T-helper 1 cell treated with Interleukin-12 subunit alpha and Interleukin-12 subunit beta and Interleukin-4 antibody, amounts not matched to agents 30 μg/mL and 1 μg/mL, for 36 hours (primary cell): ENCODE results near the gene FAM171A1.
"Not testable (repeated sequence)": the region's sequence is repeated elsewhere in the genome, so short reads cannot be mapped to it uniquely, and the experiment has no call there.

Experiments
- H3K27ac Mint-ChIP-seq: one replicate; pipeline ENCODE4 v1.8.0; 2021; ENCODE audit warnings: mild to moderate bottlenecking, mixed read lengths
- H3K27me3 Mint-ChIP-seq: one replicate; pipeline ENCODE4 v1.8.0; 2021; ENCODE audit warnings: low read depth, mixed read lengths
- H3K36me3 Mint-ChIP-seq: one replicate; pipeline ENCODE4 v1.8.0; 2021; ENCODE audit warnings: low read depth, mixed read lengths
- H3K4me1 Mint-ChIP-seq: one replicate; pipeline ENCODE4 v1.8.0; 2021; ENCODE audit warnings: low read depth, mixed read lengths
- H3K4me3 Mint-ChIP-seq: one replicate; pipeline ENCODE4 v1.8.0; 2021; ENCODE audit warnings: mild to moderate bottlenecking, moderate library complexity, mixed read lengths
- H3K9me3 Mint-ChIP-seq: one replicate; pipeline ENCODE4 v1.8.0; 2021; ENCODE audit warnings: mixed read lengths

The FAM171A1 gene

GRCh38 chr10:15208221-15208620 lies 162.9 kb downstream of the FAM171A1 start:
- peaks cover 10% of the 10 kb centered on the region for H3K36me3 Mint-ChIP-seq
- H3K9me3 Mint-ChIP-seq = no peaks in the 10 kb centered on the region
- H3K4me1 Mint-ChIP-seq = peaks cover 51% of the 10 kb centered on the region
- peak overlapping the region; percentile 86 for H3K27ac Mint-ChIP-seq
- peak overlapping the region; percentile 71 for H3K4me3 Mint-ChIP-seq
- H3K27me3 Mint-ChIP-seq = no peaks in the 10 kb centered on the region

- H3K36me3 Mint-ChIP-seq, H3K4me3 Mint-ChIP-seq, H3K27me3 Mint-ChIP-seq, H3K9me3 Mint-ChIP-seq: not testable (repeated sequence)
- Mint-ChIP-seq H3K4me1 (peaks cover 57% of the 10 kb centered on the region), H3K27ac (peak overlapping the region; percentile 18)
Observed at GRCh38 chr10:15207410-15207809, 163.7 kb downstream of the FAM171A1 start.

DNA sequence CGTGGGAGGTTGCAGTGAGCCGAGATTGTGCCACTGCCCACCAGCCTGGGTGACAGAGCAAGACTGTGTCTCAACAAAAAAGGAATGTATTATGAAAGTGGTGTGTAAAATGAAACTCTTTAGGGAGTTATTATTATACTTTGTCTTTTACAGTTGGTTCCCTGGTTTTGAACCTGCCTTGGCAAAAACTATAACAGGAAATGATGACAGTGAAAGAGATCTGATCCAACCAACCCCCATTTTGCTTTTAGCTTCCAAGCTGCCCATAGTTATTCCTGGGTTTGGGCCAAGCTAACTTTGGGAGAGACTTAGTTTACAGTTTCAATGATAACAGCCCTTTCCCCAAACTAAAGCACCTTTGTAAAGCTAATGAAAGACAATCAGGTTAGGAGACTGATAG lies 168.4 kb downstream of the FAM171A1 start:
- peaks cover 29% of the 10 kb centered on the region for H3K4me1 Mint-ChIP-seq
- no peak overlapping the region for H3K27ac Mint-ChIP-seq
- peaks cover 6% of the 10 kb centered on the region for H3K36me3 Mint-ChIP-seq

DNA sequence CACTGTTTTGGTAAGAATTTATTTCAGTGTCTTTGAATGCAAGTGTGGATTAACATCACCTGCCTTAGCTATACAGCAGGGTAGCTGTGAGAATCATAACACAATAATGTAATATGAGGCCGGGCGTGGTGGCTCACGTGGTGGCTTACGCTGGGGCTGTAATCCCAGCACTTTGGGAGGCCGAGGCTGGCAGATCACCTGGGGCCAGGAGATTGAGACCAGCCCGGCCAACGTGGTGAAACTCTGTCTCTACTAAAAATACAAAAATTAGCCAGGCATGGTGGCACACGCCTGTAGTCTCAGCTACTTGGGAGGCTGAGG lies 168.8 kb downstream of the FAM171A1 start:
- H3K27ac Mint-ChIP-seq, H3K9me3 Mint-ChIP-seq: not testable (repeated sequence)
- peaks cover 29% of the 10 kb centered on the region for H3K4me1 Mint-ChIP-seq

More for the DNA sequence above, 168.4 kb downstream of the FAM171A1 start:
- Mint-ChIP-seq H3K27me3 (peaks cover 5% of the 10 kb centered on the region), H3K9me3 (no peaks in the 10 kb centered on the region), H3K4me3 (no peak overlapping the region)

DNA sequence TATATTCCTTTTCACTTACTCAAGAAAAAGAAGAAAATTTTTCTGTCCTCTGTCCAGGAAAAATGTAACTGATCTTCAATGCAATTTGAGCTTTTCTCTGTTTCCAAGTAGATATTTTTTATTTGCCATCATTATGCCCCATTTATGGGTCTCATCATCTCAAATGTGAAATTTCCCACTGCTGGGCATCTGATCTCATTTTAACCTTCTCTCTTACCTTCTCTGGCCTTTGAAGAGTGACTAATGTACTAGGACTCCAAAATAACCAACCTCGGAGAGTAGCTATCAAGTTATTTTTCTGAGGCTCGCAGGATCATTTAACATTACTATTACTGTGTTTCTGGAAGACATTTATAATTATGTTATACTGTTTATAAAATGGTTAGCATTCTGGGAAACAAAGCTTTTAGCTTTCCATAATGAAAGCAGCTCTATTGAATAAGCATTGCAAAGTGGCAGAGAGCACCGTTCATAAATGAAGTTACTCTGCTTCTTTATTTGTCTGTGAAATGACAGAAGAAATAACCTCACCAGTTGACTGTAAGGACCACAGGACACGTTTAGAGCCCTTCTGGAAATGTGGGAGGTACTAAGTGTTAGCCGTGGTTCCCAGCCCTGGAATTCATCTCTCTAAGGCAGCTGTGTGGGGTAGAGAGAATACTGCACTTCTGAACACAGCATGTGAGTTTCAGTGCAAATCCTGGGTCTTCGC lies 169.3 kb downstream of the FAM171A1 start:
- Mint-ChIP-seq H3K9me3 (no peaks in the 10 kb centered on the region), H3K36me3 (peaks cover 6% of the 10 kb centered on the region), H3K4me1 (peaks cover 30% of the 10 kb centered on the region), H3K27me3 (peaks cover 5% of the 10 kb centered on the region), H3K27ac (no peak overlapping the region), H3K4me3 (no peak overlapping the region)

More for the DNA sequence above, 168.8 kb downstream of the FAM171A1 start:
- H3K36me3 Mint-ChIP-seq, H3K27me3 Mint-ChIP-seq, H3K4me3 Mint-ChIP-seq: not testable (repeated sequence)

DNA sequence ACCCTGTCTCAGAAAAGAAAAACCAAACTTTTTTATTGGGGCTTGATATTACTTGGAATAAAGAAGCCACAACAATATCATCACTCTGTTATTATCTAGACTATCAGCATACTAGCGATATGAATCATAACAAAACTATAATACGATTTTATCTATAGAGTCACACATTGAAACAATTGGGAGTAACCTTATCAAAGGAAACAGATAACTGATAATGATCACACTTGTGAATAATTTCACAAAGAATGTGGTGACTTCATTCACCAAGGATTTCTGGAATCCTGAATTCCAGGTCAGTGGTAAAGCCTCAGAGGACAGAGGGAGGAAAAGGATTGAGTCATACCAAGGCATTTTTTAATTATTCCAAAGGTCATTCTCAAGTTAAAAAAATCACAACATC lies 170.5 kb downstream of the FAM171A1 start:
- peaks cover 25% of the 10 kb centered on the region for H3K4me1 Mint-ChIP-seq
- no peak overlapping the region for H3K4me3 Mint-ChIP-seq
- peaks cover 4% of the 10 kb centered on the region for H3K36me3 Mint-ChIP-seq
- no peaks in the 10 kb centered on the region for H3K9me3 Mint-ChIP-seq
- H3K27me3 Mint-ChIP-seq = peaks cover 5% of the 10 kb centered on the region
- no peak overlapping the region for H3K27ac Mint-ChIP-seq

GRCh38 chr10:15197911-15198310 lies 173.2 kb downstream of the FAM171A1 start:
- H3K4me1 Mint-ChIP-seq = peaks cover 19% of the 10 kb centered on the region
- H3K4me3 Mint-ChIP-seq = no peak overlapping the region
- H3K27ac Mint-ChIP-seq = no peak overlapping the region
- no peaks in the 10 kb centered on the region for H3K36me3 Mint-ChIP-seq
- H3K9me3 Mint-ChIP-seq = no peaks in the 10 kb centered on the region
- H3K27me3 Mint-ChIP-seq = peaks cover 5% of the 10 kb centered on the region

- Mint-ChIP-seq H3K9me3 (no peaks in the 10 kb centered on the region), H3K4me1 (peaks cover 15% of the 10 kb centered on the region), H3K36me3 (no peaks in the 10 kb centered on the region), H3K27ac (peak overlapping the region; percentile 84), H3K4me3 (peak overlapping the region; percentile 21), H3K27me3 (peaks cover 5% of the 10 kb centered on the region)
Observed at GRCh38 chr10:15197276-15197675, 173.8 kb downstream of the FAM171A1 start.

- H3K4me3 Mint-ChIP-seq = peak overlapping the region; percentile 5
- peaks cover 5% of the 10 kb centered on the region for H3K27me3 Mint-ChIP-seq
- H3K4me1 Mint-ChIP-seq = peaks cover 15% of the 10 kb centered on the region
- no peaks in the 10 kb centered on the region for H3K9me3 Mint-ChIP-seq
- peaks cover 4% of the 10 kb centered on the region for H3K36me3 Mint-ChIP-seq
- peak overlapping the region; percentile 28 for H3K27ac Mint-ChIP-seq
Observed at GRCh38 chr10:15196021-15196834, 174.9 kb downstream of the FAM171A1 start.

DNA sequence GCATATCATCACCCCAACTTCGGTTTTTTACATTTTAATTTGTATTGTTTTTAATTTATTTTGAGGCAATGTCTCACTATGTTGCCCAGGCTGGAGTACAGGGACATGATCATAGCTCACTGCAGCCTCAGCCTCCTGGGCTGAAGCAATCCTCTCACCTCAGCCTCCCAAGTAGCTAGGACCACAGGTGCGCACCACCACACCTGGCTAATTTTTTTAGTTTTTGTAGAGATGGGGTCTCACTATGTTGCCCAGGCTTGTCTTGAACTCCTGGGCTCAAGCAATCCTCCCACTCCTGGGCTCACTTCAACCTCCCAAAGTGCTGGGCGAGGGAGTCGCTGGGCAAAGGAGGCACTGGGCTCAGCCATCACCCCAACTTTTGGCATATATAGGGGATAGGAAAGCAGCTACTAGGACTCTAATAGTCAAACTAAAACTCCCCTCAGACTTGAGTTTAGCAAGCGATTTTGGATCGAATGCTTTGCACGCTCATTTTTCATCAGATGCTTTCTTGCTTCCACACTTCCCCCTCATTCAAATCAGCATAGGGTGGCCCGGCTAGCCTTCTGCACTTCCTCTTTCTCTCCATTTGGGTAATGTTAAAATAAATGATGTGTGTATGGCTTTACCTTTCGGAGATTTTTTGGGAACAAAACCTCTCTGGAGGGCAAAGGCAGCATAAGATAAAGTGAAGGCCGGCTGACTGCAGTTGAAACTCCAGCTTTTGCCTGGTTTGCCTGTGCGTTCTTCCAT lies 181.8 kb downstream of the FAM171A1 start:
- H3K9me3 Mint-ChIP-seq = no peaks in the 10 kb centered on the region
- peak overlapping the region; percentile 81 for H3K27ac Mint-ChIP-seq
- H3K36me3 Mint-ChIP-seq = peaks cover 12% of the 10 kb centered on the region
- no peak overlapping the region for H3K4me3 Mint-ChIP-seq
- peaks cover 29% of the 10 kb centered on the region for H3K4me1 Mint-ChIP-seq
- H3K27me3 Mint-ChIP-seq = no peaks in the 10 kb centered on the region

DNA sequence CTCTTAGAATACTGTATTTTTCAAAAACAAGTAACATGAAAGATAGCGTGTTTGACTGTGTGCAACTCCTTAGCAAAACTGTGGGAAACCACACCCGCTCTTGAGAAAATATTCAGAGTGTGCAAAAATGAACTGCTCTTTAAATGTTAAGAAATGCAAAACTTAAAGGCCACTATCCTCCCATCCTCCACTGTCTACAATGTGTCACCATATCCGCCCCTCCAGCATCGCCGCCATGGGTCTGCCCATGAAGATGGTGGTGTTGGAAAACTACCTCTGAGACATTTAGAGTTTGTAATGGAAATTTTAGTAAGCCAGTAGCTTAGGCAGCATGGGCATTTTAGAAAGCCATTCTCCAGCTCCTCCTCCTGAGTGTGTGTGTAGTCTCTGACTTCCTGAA lies 182.5 kb downstream of the FAM171A1 start:
- H3K27ac Mint-ChIP-seq = peak overlapping the region; percentile 81
- H3K4me3 Mint-ChIP-seq = peak overlapping the region; percentile 37
- H3K27me3 Mint-ChIP-seq = no peaks in the 10 kb centered on the region
- H3K36me3 Mint-ChIP-seq = peaks cover 12% of the 10 kb centered on the region
- no peaks in the 10 kb centered on the region for H3K9me3 Mint-ChIP-seq
- peaks cover 29% of the 10 kb centered on the region for H3K4me1 Mint-ChIP-seq

GRCh38 chr10:15183689-15184481 lies 187.2 kb downstream of the FAM171A1 start:
- no peaks in the 10 kb centered on the region for H3K9me3 Mint-ChIP-seq
- H3K4me3 Mint-ChIP-seq = no peak overlapping the region
- H3K4me1 Mint-ChIP-seq = peaks cover 24% of the 10 kb centered on the region
- H3K36me3 Mint-ChIP-seq = peaks cover 8% of the 10 kb centered on the region
- H3K27ac Mint-ChIP-seq = no peak overlapping the region
- peaks cover 6% of the 10 kb centered on the region for H3K27me3 Mint-ChIP-seq

DNA sequence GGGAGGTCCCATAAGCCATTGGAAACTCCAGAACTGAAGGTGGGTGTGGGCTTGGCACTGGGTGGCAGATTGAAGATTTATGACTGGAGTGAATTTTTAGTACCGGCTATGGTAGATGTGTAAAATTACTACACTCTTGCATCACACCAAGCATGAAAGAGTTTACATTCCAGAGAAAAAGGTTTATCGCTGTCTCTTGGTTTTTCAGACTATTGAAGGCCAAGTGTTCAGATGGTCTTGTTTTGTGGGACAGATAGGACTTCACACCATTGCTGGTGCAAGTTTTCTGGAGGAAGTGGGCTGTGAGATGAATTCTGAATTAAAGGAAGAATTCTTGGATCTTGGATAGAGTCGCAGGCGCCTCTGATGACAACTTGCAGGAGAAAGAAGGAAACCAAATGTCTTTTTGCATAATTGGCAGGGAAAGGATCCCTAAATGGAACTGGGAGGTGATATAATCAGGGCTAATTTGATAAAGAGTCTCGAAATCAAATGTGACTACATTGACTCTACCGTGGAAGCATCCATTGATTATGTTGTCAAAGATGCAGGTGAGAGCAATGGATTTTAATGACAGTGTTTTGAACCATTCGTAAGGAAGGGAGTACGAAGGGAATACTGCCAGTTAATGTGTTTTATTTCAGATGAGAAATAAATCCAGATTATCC lies 188.4 kb downstream of the FAM171A1 start:
- H3K4me1 Mint-ChIP-seq = peaks cover 18% of the 10 kb centered on the region
- peaks cover 6% of the 10 kb centered on the region for H3K27me3 Mint-ChIP-seq
- H3K27ac Mint-ChIP-seq = no peak overlapping the region
- H3K9me3 Mint-ChIP-seq = no peaks in the 10 kb centered on the region
- no peak overlapping the region for H3K4me3 Mint-ChIP-seq
- H3K36me3 Mint-ChIP-seq = peaks cover 8% of the 10 kb centered on the region
